NCI-H2171 (cell line): ENCODE measurements around the gene ICAM3.

ENCODE experiments used
- DNase-seq: peaks from one replicate; lab custom pipeline; 2025; lab: John Stamatoyannopoulos, UW

Gene ICAM3

GRCh38 chr19:10318807-10319682 lies 20.4 kb downstream of the ICAM3 start:
- no peak for DNase-seq

- DNase-seq: no peak
Measured at GRCh38 chr19:10317857-10318462, 21.5 kb downstream of the ICAM3 start.

- no peak for DNase-seq
Measured at GRCh38 chr19:10317045-10317856, 22.2 kb downstream of the ICAM3 start.

- no peak for DNase-seq
Measured at GRCh38 chr19:10316229-10317044, 23.0 kb downstream of the ICAM3 start.

- peak; percentile 87 for DNase-seq
Measured at GRCh38 chr19:10315335-10316214, 23.8 kb downstream of the ICAM3 start, which contains the start of gene FDX2. Gene FDX2, minus strand, starts transcription at chr19:10316015. Its CDS starts 19 bp downstream, at chr19:10315996.

- DNase-seq: no peak
Measured at GRCh38 chr19:10309423-10309822, 30.0 kb downstream of the ICAM3 start, which contains the start of gene ZGLP1. Gene ZGLP1, minus strand, starts transcription at chr19:10309815.

GRCh38 chr19:10306327-10306726 lies 33.1 kb downstream of the ICAM3 start:
- DNase-seq: no peak

GRCh38 chr19:10305139-10305806 lies 34.2 kb downstream of the ICAM3 start:
- DNase-seq: peak; percentile 12

- DNase-seq: peak; percentile 52
Measured at GRCh38 chr19:10299545-10300458, 39.6 kb downstream of the ICAM3 start.

- DNase-seq: no peak
Measured at GRCh38 chr19:10295847-10296591, 43.4 kb downstream of the ICAM3 start.

GRCh38 chr19:10295305-10295846 lies 44.0 kb downstream of the ICAM3 start:
- no peak for DNase-seq

- DNase-seq: no peak
Measured at GRCh38 chr19:10294368-10294697, 45.1 kb downstream of the ICAM3 start.

- DNase-seq: no peak
Measured at GRCh38 chr19:10293637-10294367, 45.6 kb downstream of the ICAM3 start.

GRCh38 chr19:10292789-10293636 lies 46.4 kb downstream of the ICAM3 start:
- DNase-seq: no peak

- no peak for DNase-seq
Measured at GRCh38 chr19:10292206-10292788, 47.1 kb downstream of the ICAM3 start.
